ENCODE results near the gene DNAI1. TPM values are rescaled to one million over a fixed set of nuclear protein-coding genes. Genes with fewer than 3 reads are reported as not detected.

DNAI1 gene
- total and polyA plus RNA-seq, 3 experiments from 2014 or later: not detected

- peak overlapping the region in 2 of 7 donors; percentile 10 to 93 for H3K4me3 Mint-ChIP-seq
- no peak for DNase-seq
- peaks cover 22 to 33% (median 30%) of the 10 kb centered on the region in 3 donors for H3K4me1 Mint-ChIP-seq
- Histone ChIP-seq H3K4me3 (ENCODE audit: low read length) (no peak overlapping the region), H3K4me1 (ENCODE audit: insufficient read depth, low read length) (peaks cover 20% of the 10 kb centered on the region), H3K9me3 (ENCODE audit: low read length) (no peaks in the 10 kb centered on the region), H3K27me3 (ENCODE audit: insufficient read depth, low read length, poor library complexity, severe bottlenecking) (peaks cover 6% of the 10 kb centered on the region), H3K36me3 (ENCODE audit: insufficient read depth, low read length) (no peaks in the 10 kb centered on the region), H3K27ac (ENCODE audit: low read depth, low read length) (no peak overlapping the region)
- H3K36me3 Mint-ChIP-seq: peaks cover 0 to 3% (median 0%) of the 10 kb centered on the region in 3 donors
- peaks cover 3 to 7% of the 10 kb centered on the region in 2 donors for H3K27me3 Mint-ChIP-seq
- ChIA-PET CTCF (no interaction called here), POLR2A (no interaction called here)
- peak overlapping the region in 2 of 8 donors; percentile 36 to 74 for H3K27ac Mint-ChIP-seq
- no peaks in the 10 kb centered on the region for H3K9me3 Mint-ChIP-seq
These were observed 1.3 kb downstream of the DNAI1 start for GRCh38 chr9:34459941-34460340.

GRCh38 chr9:34463098-34463900, 4.7 kb downstream of the DNAI1 start:
- Mint-ChIP-seq H3K36me3 (peaks cover 0 to 1% (median 0%) of the 10 kb centered on the region in 3 donors), H3K27ac (no peak overlapping the region), H3K4me1 (peaks cover 8 to 12% (median 10%) of the 10 kb centered on the region in 3 donors), H3K4me3 (no peak overlapping the region), H3K9me3 (no peaks in the 10 kb centered on the region), H3K27me3 (peaks cover 8 to 9% of the 10 kb centered on the region in 2 donors)
- Histone ChIP-seq H3K36me3 (ENCODE audit: insufficient read depth, low read length) (no peaks in the 10 kb centered on the region), H3K27ac (ENCODE audit: low read depth, low read length) (no peak overlapping the region), H3K9me3 (ENCODE audit: low read length) (no peaks in the 10 kb centered on the region), H3K27me3 (ENCODE audit: insufficient read depth, low read length, poor library complexity, severe bottlenecking) (peaks cover 6% of the 10 kb centered on the region), H3K4me1 (ENCODE audit: insufficient read depth, low read length) (peaks cover 4% of the 10 kb centered on the region), H3K4me3 (ENCODE audit: low read length) (no peak overlapping the region)
- POLR2A ChIA-PET: no interaction called here
- CTCF ChIA-PET: interaction anchor here (1.0 kb wide), 1 partner anchor 84 kb away, joined by 3 read pairs; no protein-coding TSS in a partner anchor
- DNase-seq: no peak

GRCh38 chr9:34463901-34464232, 5.3 kb downstream of the DNAI1 start:
- Histone ChIP-seq H3K4me1 (ENCODE audit: insufficient read depth, low read length) (peaks cover 1% of the 10 kb centered on the region), H3K27ac (ENCODE audit: low read depth, low read length) (no peak overlapping the region), H3K9me3 (ENCODE audit: low read length) (no peaks in the 10 kb centered on the region), H3K27me3 (ENCODE audit: insufficient read depth, low read length, poor library complexity, severe bottlenecking) (peaks cover 6% of the 10 kb centered on the region), H3K4me3 (ENCODE audit: low read length) (no peak overlapping the region), H3K36me3 (ENCODE audit: insufficient read depth, low read length) (no peaks in the 10 kb centered on the region)
- Mint-ChIP-seq H3K27ac (no peak overlapping the region), H3K27me3 (peaks cover 6 to 9% of the 10 kb centered on the region in 2 donors), H3K9me3 (no peaks in the 10 kb centered on the region), H3K4me3 (no peak overlapping the region), H3K36me3 (no peaks in the 10 kb centered on the region), H3K4me1 (peaks cover 3 to 6% (median 4%) of the 10 kb centered on the region in 3 donors)
- POLR2A ChIA-PET: no interaction called here
- no peak for DNase-seq
- CTCF ChIA-PET: no interaction called here

DNA sequence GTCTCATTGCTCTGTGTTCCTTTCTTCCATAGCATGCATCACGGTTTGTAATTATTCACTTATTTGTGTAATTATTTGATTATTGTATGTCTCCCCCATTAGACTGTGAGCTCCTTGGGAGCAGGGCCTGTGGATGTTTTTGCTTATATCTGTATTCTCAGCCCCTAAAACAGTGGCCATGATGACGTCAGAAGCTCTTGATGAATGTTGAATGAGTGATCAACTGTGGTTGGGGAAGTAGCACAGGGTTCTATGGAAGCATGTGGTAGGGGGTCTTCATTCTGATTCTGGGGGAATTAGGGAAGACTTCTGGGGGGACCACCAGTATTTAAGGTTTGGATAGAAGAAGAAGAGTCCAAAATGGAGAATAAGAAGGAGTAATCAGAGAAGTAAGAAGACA, 6.0 kb downstream of the DNAI1 start:
- Mint-ChIP-seq H3K4me3 (no peak overlapping the region), H3K36me3 (no peaks in the 10 kb centered on the region), H3K9me3 (no peaks in the 10 kb centered on the region), H3K27me3 (peaks cover 4 to 11% of the 10 kb centered on the region in 2 donors), H3K4me1 (peaks cover 0 to 3% (median 0%) of the 10 kb centered on the region in 3 donors), H3K27ac (no peak overlapping the region)
- Histone ChIP-seq H3K36me3 (ENCODE audit: insufficient read depth, low read length) (no peaks in the 10 kb centered on the region), H3K27me3 (ENCODE audit: insufficient read depth, low read length, poor library complexity, severe bottlenecking) (peaks cover 6% of the 10 kb centered on the region), H3K27ac (ENCODE audit: low read depth, low read length) (no peak overlapping the region), H3K9me3 (ENCODE audit: low read length) (no peaks in the 10 kb centered on the region), H3K4me1 (ENCODE audit: insufficient read depth, low read length) (no peaks in the 10 kb centered on the region), H3K4me3 (ENCODE audit: low read length) (no peak overlapping the region)
- POLR2A ChIA-PET: no interaction called here
- CTCF ChIA-PET: no interaction called here
- no peak for DNase-seq

GRCh38 chr9:34465468-34465867, 6.9 kb downstream of the DNAI1 start:
- ChIA-PET CTCF (interaction anchor here (1.2 kb wide), 1 partner anchor 14 kb away, joined by 4 read pairs; no protein-coding TSS in a partner anchor), POLR2A (no interaction called here)
- Histone ChIP-seq H3K27me3 (ENCODE audit: insufficient read depth, low read length, poor library complexity, severe bottlenecking) (peaks cover 6% of the 10 kb centered on the region), H3K27ac (ENCODE audit: low read depth, low read length) (no peak overlapping the region), H3K4me3 (ENCODE audit: low read length) (no peak overlapping the region), H3K4me1 (ENCODE audit: insufficient read depth, low read length) (no peaks in the 10 kb centered on the region), H3K9me3 (ENCODE audit: low read length) (no peaks in the 10 kb centered on the region), H3K36me3 (ENCODE audit: insufficient read depth, low read length) (no peaks in the 10 kb centered on the region)
- Mint-ChIP-seq H3K9me3 (no peaks in the 10 kb centered on the region), H3K27me3 (peaks cover 4 to 11% of the 10 kb centered on the region in 2 donors), H3K4me3 (no peak overlapping the region), H3K36me3 (no peaks in the 10 kb centered on the region), H3K27ac (no peak overlapping the region), H3K4me1 (no peaks in the 10 kb centered on the region)
- DNase-seq: no peak

- no peaks in the 10 kb centered on the region for H3K36me3 Mint-ChIP-seq
- ChIA-PET CTCF (no interaction called here), POLR2A (no interaction called here)
- H3K9me3 ChIP-seq (ENCODE audit: low read length): no peaks in the 10 kb centered on the region
- H3K27ac ChIP-seq (ENCODE audit: low read depth, low read length): no peak overlapping the region
- H3K4me3 ChIP-seq (ENCODE audit: low read length): no peak overlapping the region
- no peak overlapping the region for H3K4me3 Mint-ChIP-seq
- no peak for DNase-seq
- H3K4me1 Mint-ChIP-seq: no peaks in the 10 kb centered on the region
- no peaks in the 10 kb centered on the region for H3K36me3 ChIP-seq (ENCODE audit: insufficient read depth, low read length)
- H3K27me3 Mint-ChIP-seq: peaks cover 5 to 30% of the 10 kb centered on the region in 2 donors
- H3K9me3 Mint-ChIP-seq: no peaks in the 10 kb centered on the region
- H3K27ac Mint-ChIP-seq: no peak overlapping the region
- H3K4me1 ChIP-seq (ENCODE audit: insufficient read depth, low read length): no peaks in the 10 kb centered on the region
- H3K27me3 ChIP-seq (ENCODE audit: insufficient read depth, low read length, poor library complexity, severe bottlenecking): no peaks in the 10 kb centered on the region
These were observed 16.5 kb downstream of the DNAI1 start for GRCh38 chr9:34475097-34475496.

- Histone ChIP-seq H3K4me3 (ENCODE audit: low read length) (no peak overlapping the region), H3K36me3 (ENCODE audit: insufficient read depth, low read length) (no peaks in the 10 kb centered on the region), H3K27ac (ENCODE audit: low read depth, low read length) (no peak overlapping the region), H3K9me3 (ENCODE audit: low read length) (no peaks in the 10 kb centered on the region), H3K4me1 (ENCODE audit: insufficient read depth, low read length) (no peaks in the 10 kb centered on the region), H3K27me3 (ENCODE audit: insufficient read depth, low read length, poor library complexity, severe bottlenecking) (no peaks in the 10 kb centered on the region)
- ChIA-PET POLR2A (no interaction called here), CTCF (no interaction called here)
- H3K27me3 Mint-ChIP-seq: peaks cover 6 to 36% of the 10 kb centered on the region in 2 donors
- no peaks in the 10 kb centered on the region for H3K4me1 Mint-ChIP-seq
- DNase-seq: no peak
- H3K27ac Mint-ChIP-seq: no peak overlapping the region
- H3K9me3 Mint-ChIP-seq: no peaks in the 10 kb centered on the region
- no peak overlapping the region for H3K4me3 Mint-ChIP-seq
- H3K36me3 Mint-ChIP-seq: no peaks in the 10 kb centered on the region
These were observed 18.9 kb downstream of the DNAI1 start for GRCh38 chr9:34477541-34477940.

- no peaks in the 10 kb centered on the region for H3K4me1 ChIP-seq (ENCODE audit: insufficient read depth, low read length)
- H3K27ac ChIP-seq (ENCODE audit: low read depth, low read length): no peak overlapping the region
- Mint-ChIP-seq H3K4me3 (no peak overlapping the region), H3K9me3 (no peaks in the 10 kb centered on the region), H3K4me1 (no peaks in the 10 kb centered on the region), H3K27me3 (peaks cover 6 to 36% of the 10 kb centered on the region in 2 donors), H3K36me3 (no peaks in the 10 kb centered on the region), H3K27ac (no peak overlapping the region)
- no peaks in the 10 kb centered on the region for H3K36me3 ChIP-seq (ENCODE audit: insufficient read depth, low read length)
- no peak for DNase-seq
- H3K9me3 ChIP-seq (ENCODE audit: low read length): no peaks in the 10 kb centered on the region
- ChIA-PET POLR2A (no interaction called here), CTCF (interaction anchor here (1.6 kb wide), 1 partner anchor 13 kb away, joined by 4 read pairs; no protein-coding TSS in a partner anchor)
- no peaks in the 10 kb centered on the region for H3K27me3 ChIP-seq (ENCODE audit: insufficient read depth, low read length, poor library complexity, severe bottlenecking)
- no peak overlapping the region for H3K4me3 ChIP-seq (ENCODE audit: low read length)
These were observed 20.8 kb downstream of the DNAI1 start for GRCh38 chr9:34479431-34479866.

Data from CD8-positive, alpha-beta memory T cell (primary cell).